Heart right ventricle (tissue), 16 donors: ENCODE measurements around the gene NDUFC2. TPM values are rescaled to one million over a fixed set of nuclear protein-coding genes. Genes with fewer than 3 reads are reported as not detected.

Experiments
- ATAC-seq, 8 donors: fragments of 200-7000 bp; cut with Tn5 transposase; one replicate each; pipeline ENCODE4 v1.9.1; 2020; ENCODE audit warnings: mild to moderate bottlenecking in 8 of 8, moderate library complexity in 8 of 8, moderate number of reproducible peaks in 1 of 8
- DNase-seq, 2 donors: peaks; one replicate each; pipeline ENCODE4 v3.0.0-alpha.2; 2020
- H3K27ac ChIP-seq, 10 donors: fragments of 200-600 bp; sonication (generic) in 2 of 10; one replicate each; pipeline versions ENCODE4 v1.5.0 to v1.8.0; 2020 to 2022; ENCODE audit warnings: mild to moderate bottlenecking in 3 of 10
- H3K27me3 ChIP-seq, 7 donors: fragments of 200-600 bp; one replicate each; pipeline ENCODE4 v1.8.0; 2021 to 2022; ENCODE audit warnings: mild to moderate bottlenecking in 2 of 7
- H3K36me3 ChIP-seq, 9 donors: fragments of 200-600 bp; sonication (generic) in 1 of 9; one replicate each; pipeline versions ENCODE4 v1.5.0 to v1.8.0; 2020 to 2022; ENCODE audit warnings: mild to moderate bottlenecking in 2 of 9
- H3K4me1 ChIP-seq, 9 donors: fragments of 200-600 bp; sonication (generic) in 1 of 9; one replicate each; pipeline versions ENCODE4 v1.5.0 to v1.8.0; 2020 to 2022; ENCODE audit warnings: mild to moderate bottlenecking in 4 of 9
- H3K4me3 ChIP-seq, 10 donors: fragments of 200-600 bp; sonication (generic) in 2 of 10; one replicate each; pipeline versions ENCODE4 v1.5.0 to v1.8.0; 2020 to 2022; ENCODE audit warnings: mild to moderate bottlenecking in 7 of 10, moderate library complexity in 2 of 10
- H3K9me3 ChIP-seq, 11 donors: fragments of 200-600 bp in 10 of 11; sonication (generic) in 2 of 11; one replicate each; pipeline versions ENCODE4 v1.5.0 to v1.8.0; 2013 to 2022; ENCODE audit warnings: mild to moderate bottlenecking in 2 of 11, control low read depth in 1 of 11, moderate library complexity in 1 of 11
- WGBS, 2 donors: extraction: QIAGEN DNeasy Blood & Tissue Kit; methylation state at CpG; one replicate each; pipeline ENCODE4 v1.1.7; 2013; ENCODE audit warnings: inconsistent platforms in 1 of 2; 5-methylcytosine and 5-hydroxymethylcytosine counted together
- intact Hi-C, 10 donors: fragments of 100-400 bp; cut with DNase I; formaldehyde crosslinking; loops; one replicate each; pipeline versions ENCODE4 v1.11.1 to v1.14.2; 2022
- polyA plus RNA-seq, 2 donors: library from polyadenylated mRNA; stranded (reverse); fragments of 200-250 nt; gene quantifications; one replicate each; pipeline ENCODE4 v1.2.3, GENCODE V29; 2013
- total RNA-seq, 10 donors: library from RNA; stranded (reverse); fragmentation: NEBNext Ultra II Directional in 3 of 10; extraction: Animal tissue kit (Norgen Biotek cat#: 25700) in 3 of 10; gene quantifications; one replicate each; pipeline versions ENCODE4 v1.2.1 to v1.2.4, GENCODE V29; 2021 to 2023
- TF ChIP-seq, protein P1 (sequence below), 9 donors: fragments of 200-600 bp; sonication (generic) in 2 of 9; IDR thresholded peaks; one replicate each; pipeline versions ENCODE4 v1.5.0 to v1.8.0; 2021 to 2022; ENCODE audit warnings: antibody characterized with exemption in 9 of 9, mild to moderate bottlenecking in 5 of 9, moderate library complexity in 1 of 9
- donor health status: Arrhythmogenic right ventricular cardiomyopathy.
- donor health status: ischemic (EF 13 %, LVEDD 7.1; RV severe dilation, severe dysfunction).
- donor health status: healthy with polysubstance abuse.
- donor health status: DM: no; HTN: yes; CAD: no.
- donor health status: DM: no; HTN: no; CAD: no.
- donor health status: ischemic (EF 25% LVEDD 6.9; RV normal size, moderate dysfunction).
- donor health status: ischemic (EF 25% LVEDD 5.7; RV mildly dilated, moderate dysfunction).
- donor health status: healthy.
- donor health status: DM: yes; HTN: yes; CAD: no.
- donor health status: Ischemic cardiomyopathy.
- donor health status: ischemic (EF 35%, LVEDD 5.7; RV mildly dilated, moderate dysfunction).
- donor health status: nonischemic (EF 11% LVEDD 7.7; RV severe dilation, severe dysfunction).
- donor health status: DM: yes; HTN: yes; CAD: no.
- donor health status: PGD.
- donor health status: ischemic (EF 29% LVEDD 5.4; RV normal size, mild dysfunction).
- donor health status: nonischemic (EF 23%, LVEDD 6.1; RV moderate dilation, normal function).

NDUFC2 gene
- total and polyA plus RNA-seq, 12 donors, result 69.7 to 400 (median 275) TPM

GRCh38 chr11:78100676-78101472 is 21.2 kb upstream of the NDUFC2 start:
- ATAC-seq (no peak), DNase-seq (no peak)
- TF ChIP-seq, protein P1, sequence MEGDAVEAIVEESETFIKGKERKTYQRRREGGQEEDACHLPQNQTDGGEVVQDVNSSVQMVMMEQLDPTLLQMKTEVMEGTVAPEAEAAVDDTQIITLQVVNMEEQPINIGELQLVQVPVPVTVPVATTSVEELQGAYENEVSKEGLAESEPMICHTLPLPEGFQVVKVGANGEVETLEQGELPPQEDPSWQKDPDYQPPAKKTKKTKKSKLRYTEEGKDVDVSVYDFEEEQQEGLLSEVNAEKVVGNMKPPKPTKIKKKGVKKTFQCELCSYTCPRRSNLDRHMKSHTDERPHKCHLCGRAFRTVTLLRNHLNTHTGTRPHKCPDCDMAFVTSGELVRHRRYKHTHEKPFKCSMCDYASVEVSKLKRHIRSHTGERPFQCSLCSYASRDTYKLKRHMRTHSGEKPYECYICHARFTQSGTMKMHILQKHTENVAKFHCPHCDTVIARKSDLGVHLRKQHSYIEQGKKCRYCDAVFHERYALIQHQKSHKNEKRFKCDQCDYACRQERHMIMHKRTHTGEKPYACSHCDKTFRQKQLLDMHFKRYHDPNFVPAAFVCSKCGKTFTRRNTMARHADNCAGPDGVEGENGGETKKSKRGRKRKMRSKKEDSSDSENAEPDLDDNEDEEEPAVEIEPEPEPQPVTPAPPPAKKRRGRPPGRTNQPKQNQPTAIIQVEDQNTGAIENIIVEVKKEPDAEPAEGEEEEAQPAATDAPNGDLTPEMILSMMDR (IDR thresholded peaks at IDR 0.05), result no peak
- Histone ChIP-seq H3K27me3 (no peaks in the 10 kb centered on the region), H3K9me3 (no peaks in the 10 kb centered on the region), H3K4me1 (peaks cover 0 to 6% (median 0%) of the 10 kb centered on the region in 9 donors), H3K27ac (no peak overlapping the region), H3K36me3 (peaks cover 0 to 77% (median 0%) of the 10 kb centered on the region in 9 donors), H3K4me3 (no peak overlapping the region)
- WGBS, 2 donors, result 82 to 84% methylated on average over 2 of the region's 2 CpGs
- intact Hi-C loops, result no loop called here

DNA sequence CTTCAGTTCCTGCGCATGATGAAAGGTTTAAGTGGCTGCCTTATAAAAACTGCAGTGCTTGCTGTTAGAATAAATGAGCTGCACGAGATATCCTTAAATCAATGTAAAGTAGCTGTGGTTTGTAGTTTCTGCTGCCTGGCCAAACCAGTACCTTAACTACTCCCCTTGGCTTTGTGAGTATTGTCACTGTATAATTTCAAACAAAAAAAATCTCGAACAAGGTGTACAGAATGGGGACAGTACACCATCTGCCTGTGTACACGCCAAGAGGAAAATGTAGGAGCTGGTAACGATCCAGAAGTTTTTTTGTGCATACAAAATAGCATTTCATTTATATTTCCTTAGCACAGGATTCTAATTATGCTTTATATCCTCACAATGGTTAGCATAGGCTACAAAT is 20.6 kb upstream of the NDUFC2 start:
- peaks cover 0 to 6% (median 0%) of the 10 kb centered on the region in 9 donors for H3K4me1 ChIP-seq

DNA sequence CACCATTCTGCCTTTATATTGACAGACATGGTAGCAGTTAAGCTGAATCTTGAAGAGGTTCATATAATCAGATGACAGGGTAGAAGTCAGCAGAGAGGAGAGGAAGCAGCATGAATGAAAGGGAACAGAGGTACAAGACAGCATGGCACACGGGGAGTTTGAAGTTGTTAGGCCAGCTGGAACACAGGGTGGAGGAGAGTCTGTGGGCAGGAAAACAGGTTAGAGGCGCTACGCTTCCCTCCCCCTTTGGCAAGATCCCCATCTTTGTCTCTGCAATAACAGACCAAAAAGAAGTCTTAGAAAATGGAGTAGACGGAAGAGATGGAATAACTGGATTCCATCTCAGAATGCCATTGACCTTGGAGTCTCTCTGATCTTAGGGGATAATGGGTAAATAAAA is 20.0 kb upstream of the NDUFC2 start:
- TF ChIP-seq, protein P1 (IDR thresholded peaks at IDR 0.05), result no peak

More for the DNA sequence above, 20.6 kb upstream of the NDUFC2 start:
- peak in 1 of 8 donors; percentile 47 for ATAC-seq
- H3K27ac ChIP-seq, result no peak overlapping the region
- 48 to 56% methylated on average over 5 of the region's 5 CpGs for WGBS, 2 donors
- intact Hi-C loops, result no loop called here
- H3K36me3 ChIP-seq, result peaks cover 0 to 73% (median 0%) of the 10 kb centered on the region in 9 donors
- no peaks in the 10 kb centered on the region for H3K27me3 ChIP-seq
- no peak for DNase-seq
- TF ChIP-seq, protein P1 (IDR thresholded peaks at IDR 0.05), result no peak
- no peaks in the 10 kb centered on the region for H3K9me3 ChIP-seq
- no peak overlapping the region for H3K4me3 ChIP-seq

GRCh38 chr11:78097666-78098385 is 18.2 kb upstream of the NDUFC2 start:
- TF ChIP-seq, protein P1 (IDR thresholded peaks at IDR 0.05), result no peak
- Histone ChIP-seq H3K9me3 (no peaks in the 10 kb centered on the region), H3K36me3 (peaks cover 0 to 69% (median 0%) of the 10 kb centered on the region in 9 donors), H3K4me1 (peaks cover 0 to 6% (median 0%) of the 10 kb centered on the region in 9 donors), H3K4me3 (no peak overlapping the region), H3K27me3 (no peaks in the 10 kb centered on the region), H3K27ac (no peak overlapping the region)
- WGBS, 2 donors, result 79 to 84% methylated on average over 7 of the region's 7 CpGs
- DNase-seq (no peak), ATAC-seq (no peak)
- intact Hi-C loops, result loop anchor here in 1 of 10 donors (10.0 kb wide), 1 partner anchor 63 kb away; no protein-coding TSS in a partner anchor

More for the DNA sequence above, 20.0 kb upstream of the NDUFC2 start:
- no peak overlapping the region for H3K4me3 ChIP-seq
- 64 to 82% methylated on average over 4 of the region's 4 CpGs for WGBS, 2 donors
- H3K27ac ChIP-seq, result no peak overlapping the region
- H3K9me3 ChIP-seq, result no peaks in the 10 kb centered on the region
- ATAC-seq (peak in 1 of 8 donors; percentile 41), DNase-seq (no peak)
- H3K27me3 ChIP-seq, result no peaks in the 10 kb centered on the region
- intact Hi-C loops, result loop anchor here in 1 of 10 donors (10.0 kb wide), 1 partner anchor 65 kb away; no protein-coding TSS in a partner anchor
- peaks cover 0 to 6% (median 0%) of the 10 kb centered on the region in 9 donors for H3K4me1 ChIP-seq
- peaks cover 0 to 74% (median 0%) of the 10 kb centered on the region in 9 donors for H3K36me3 ChIP-seq
